Renal cortical epithelial cell (primary cell): ENCODE data around the gene TRIM8. TPM values are rescaled to one million over a fixed set of nuclear protein-coding genes. Genes with fewer than 3 reads are reported as not detected.

ENCODE experiments used
- DNase-seq: peaks from one replicate; pipeline ENCODE4 v3.0.0-alpha.2; 2011; ENCODE audit warnings: low read depth
- total RNA-seq: library from RNA; depleted of rRNA; stranded (reverse); fragments of >200 nt; gene quantifications from 2 replicates; pipeline ENCODE4 v1.2.3, GENCODE V29; 2014

Gene TRIM8
- total RNA-seq, 1 donor from 2014 or later = 146 TPM

GRCh38 chr10:102670065-102670670 is 25.9 kb downstream of the TRIM8 start:
- no peak for DNase-seq

GRCh38 chr10:102670871-102671434 is 26.7 kb downstream of the TRIM8 start:
- DNase-seq = no peak

- DNase-seq = no peak
These were observed 29.0 kb downstream of the TRIM8 start for GRCh38 chr10:102673236-102673818.

- peak; percentile 84 for DNase-seq
These were observed 29.7 kb downstream of the TRIM8 start for GRCh38 chr10:102673819-102674511.

- no peak for DNase-seq
These were observed 30.3 kb downstream of the TRIM8 start for GRCh38 chr10:102674566-102674965.

- no peak for DNase-seq
These were observed 30.9 kb downstream of the TRIM8 start for GRCh38 chr10:102675011-102675665.

GRCh38 chr10:102675666-102676533 is 31.6 kb downstream of the TRIM8 start:
- peak; percentile 93 for DNase-seq

- no peak for DNase-seq
These were observed 32.4 kb downstream of the TRIM8 start for GRCh38 chr10:102676534-102677315.

- no peak for DNase-seq
These were observed 33.2 kb downstream of the TRIM8 start for GRCh38 chr10:102677331-102678067.

GRCh38 chr10:102678068-102678400 is 33.8 kb downstream of the TRIM8 start:
- DNase-seq = no peak

- peak; percentile 64 for DNase-seq
These were observed 34.6 kb downstream of the TRIM8 start for GRCh38 chr10:102678842-102679289.

- DNase-seq = peak; percentile 49
These were observed 35.3 kb downstream of the TRIM8 start for GRCh38 chr10:102679596-102679995.

- DNase-seq = no peak
These were observed 37.4 kb downstream of the TRIM8 start for GRCh38 chr10:102681696-102682095.

- no peak for DNase-seq
These were observed 38.1 kb downstream of the TRIM8 start for GRCh38 chr10:102682416-102682815.

- DNase-seq = no peak
These were observed 38.7 kb downstream of the TRIM8 start for GRCh38 chr10:102682981-102683380.

GRCh38 chr10:102683736-102684135 is 39.5 kb downstream of the TRIM8 start:
- no peak for DNase-seq

- DNase-seq = no peak
These were observed 47.2 kb downstream of the TRIM8 start for GRCh38 chr10:102691285-102692066.

- DNase-seq = peak; percentile 84
These were observed 51.1 kb downstream of the TRIM8 start for GRCh38 chr10:102695401-102695800.

GRCh38 chr10:102696736-102697135 is 52.5 kb downstream of the TRIM8 start:
- DNase-seq = peak; percentile 57
